HG03520 (cell line): Measurements from ENCODE around the gene DPH2.

Source experiments
- ATAC-seq: cut with Tn5 transposase; IDR thresholded peaks from one replicate; pipeline ENCODE4 v1.9.1; 2021; ENCODE audit warnings: mild to moderate bottlenecking, moderate library complexity; ENCODE audit not compliant: unreplicated experiment

The DPH2 gene

DNA sequence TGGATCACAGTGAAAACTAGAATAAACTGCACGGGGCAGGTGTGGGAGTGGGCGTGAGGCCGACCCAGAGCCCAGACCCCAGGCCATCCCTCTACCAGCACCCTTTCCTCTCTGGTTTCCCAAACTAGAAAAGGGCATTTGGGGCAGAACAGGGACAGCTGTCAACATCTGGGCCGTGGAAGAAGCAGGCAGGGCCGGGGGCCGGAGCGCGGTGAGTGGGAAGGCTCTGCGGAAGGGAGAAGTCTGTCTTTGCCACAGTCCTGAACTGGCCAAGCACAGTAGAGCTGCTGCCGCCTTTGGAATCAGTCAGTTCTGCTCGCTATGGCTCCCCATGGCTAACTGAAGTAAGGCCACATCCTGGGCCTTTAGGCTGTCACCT lies 28.2 kb downstream of the DPH2 start:
- ATAC-seq: no peak

DNA sequence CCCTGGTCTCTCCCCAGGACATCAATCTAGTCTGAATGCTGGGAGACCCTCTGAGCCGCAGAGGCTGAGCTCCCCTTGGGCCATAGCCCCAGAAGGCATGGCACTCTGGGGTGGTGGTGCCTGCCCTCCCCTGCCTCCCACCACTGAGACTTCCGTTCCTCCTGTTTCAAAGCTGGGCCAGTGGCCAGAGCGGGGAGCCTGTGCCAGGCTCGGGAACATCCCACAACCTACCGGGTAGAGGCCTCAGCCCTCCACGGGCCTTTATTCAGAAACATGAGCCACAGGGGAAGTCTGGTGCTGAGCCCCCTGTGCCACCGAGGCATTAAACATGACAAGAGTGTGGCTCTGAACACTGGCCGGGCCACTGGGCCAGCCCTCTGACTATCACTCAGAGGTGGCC lies 29.6 kb downstream of the DPH2 start:
- no peak for ATAC-seq

- no peak for ATAC-seq
Observed at GRCh38 chr1:44000122-44000665, 30.4 kb downstream of the DPH2 start.

GRCh38 chr1:44002165-44002564 lies 32.4 kb downstream of the DPH2 start:
- ATAC-seq: no peak

GRCh38 chr1:44002606-44003157 lies 32.9 kb downstream of the DPH2 start:
- ATAC-seq: no peak

GRCh38 chr1:44008259-44008658 lies 38.4 kb downstream of the DPH2 start:
- no peak for ATAC-seq

- ATAC-seq: no peak
Observed at GRCh38 chr1:44010935-44011471, 41.2 kb downstream of the DPH2 start.

DNA sequence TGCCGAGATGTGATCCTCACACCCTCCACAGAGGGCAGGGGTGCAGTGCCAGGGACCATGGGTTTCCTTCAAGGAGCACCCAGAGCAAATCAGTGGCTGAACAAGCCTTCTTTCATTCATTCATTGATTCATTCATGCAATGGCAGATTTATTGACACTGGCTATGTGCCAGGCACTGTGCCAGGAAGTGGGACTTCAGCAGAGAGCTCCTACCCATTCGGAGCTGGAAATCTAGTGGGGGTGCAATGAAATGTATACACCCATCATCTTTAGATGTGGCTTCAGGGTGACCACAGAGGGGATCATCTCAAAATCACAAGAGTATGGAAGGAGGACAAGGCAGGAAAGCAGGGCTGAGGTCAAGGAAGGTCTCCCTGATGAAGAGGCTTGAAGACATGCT lies 42.6 kb downstream of the DPH2 start:
- no peak for ATAC-seq

GRCh38 chr1:44012941-44013609 lies 43.3 kb downstream of the DPH2 start:
- ATAC-seq: no peak

DNA sequence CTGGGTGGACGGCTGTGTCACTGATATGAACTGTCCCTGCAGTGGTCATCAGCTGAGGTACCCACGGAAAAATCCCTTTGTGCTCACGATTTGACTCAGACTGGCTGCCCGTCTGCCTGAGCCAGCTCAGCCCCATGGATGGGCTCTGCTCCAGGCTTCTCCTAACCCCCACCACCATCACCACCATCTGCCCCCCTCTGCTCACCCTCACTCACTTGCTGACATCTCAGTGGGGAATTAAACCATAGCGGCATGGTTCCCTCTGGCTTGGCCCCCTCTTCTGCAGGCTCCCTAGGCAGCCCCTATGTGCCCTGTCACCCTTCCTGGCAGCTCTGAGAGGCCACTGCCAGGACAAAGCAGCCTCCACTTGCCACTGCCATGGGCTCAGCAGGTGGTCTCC lies 44.1 kb downstream of the DPH2 start:
- ATAC-seq: no peak

GRCh38 chr1:44014365-44015104 lies 44.7 kb downstream of the DPH2 start:
- no peak for ATAC-seq

DNA sequence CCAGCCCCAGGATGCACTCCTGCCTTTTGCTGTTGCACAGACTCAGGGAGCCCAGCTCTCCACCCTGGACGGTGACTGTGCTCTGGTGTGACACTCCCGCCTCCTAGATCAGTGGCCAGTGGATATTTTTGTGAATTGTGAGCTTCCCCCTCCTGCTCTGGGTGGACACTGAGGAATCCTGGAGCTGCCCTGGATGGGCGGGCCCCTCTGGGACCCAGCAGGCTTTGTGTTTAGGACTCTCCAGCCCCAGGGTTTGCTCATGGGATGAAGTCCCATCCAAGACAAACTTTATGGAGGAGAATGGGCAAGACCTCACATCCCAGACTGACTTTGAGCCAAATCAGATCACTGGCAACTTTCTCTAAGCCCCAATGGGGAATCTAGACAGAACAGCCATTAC lies 45.4 kb downstream of the DPH2 start:
- ATAC-seq: no peak

DNA sequence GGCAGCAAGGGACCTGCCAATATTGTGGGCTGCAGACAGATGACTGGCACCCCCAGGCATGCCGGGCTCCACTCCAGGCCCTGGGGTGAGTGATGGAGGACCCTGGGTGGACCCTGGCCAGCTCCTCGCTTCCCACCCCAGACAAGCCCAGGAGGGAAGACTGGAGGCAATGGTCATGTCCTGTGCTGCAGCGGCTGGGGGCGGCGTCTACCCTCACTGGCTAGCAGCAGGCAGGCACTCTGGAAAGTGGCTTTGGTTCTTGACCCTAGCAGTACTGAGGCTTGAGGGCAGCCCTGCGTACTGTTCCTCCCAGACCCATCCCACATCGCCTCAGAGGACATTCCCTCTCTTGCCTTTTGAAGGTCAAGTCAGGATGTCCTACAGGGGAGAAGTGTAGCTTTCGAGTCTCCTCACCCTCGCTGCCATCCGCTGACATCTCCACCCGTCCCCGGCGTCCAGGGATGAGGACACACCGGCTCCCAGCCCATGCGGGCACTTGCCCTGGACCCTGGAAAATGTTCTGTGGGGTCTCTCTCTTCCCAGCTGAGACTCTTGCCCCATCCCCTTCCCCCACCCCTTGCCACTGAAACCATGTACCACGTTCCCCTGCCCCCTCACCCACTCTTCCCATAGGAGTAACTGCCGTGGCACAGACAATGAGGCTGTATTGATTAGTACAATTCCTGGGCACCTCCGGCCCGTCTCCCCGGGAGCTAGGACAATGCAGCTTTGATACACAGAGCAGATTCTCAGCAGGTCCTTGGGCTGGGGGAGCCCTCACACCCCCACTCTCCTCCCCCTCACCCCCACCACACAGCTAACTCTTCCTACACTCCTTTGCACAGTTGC lies 46.5 kb downstream of the DPH2 start:
- ATAC-seq: no peak

DNA sequence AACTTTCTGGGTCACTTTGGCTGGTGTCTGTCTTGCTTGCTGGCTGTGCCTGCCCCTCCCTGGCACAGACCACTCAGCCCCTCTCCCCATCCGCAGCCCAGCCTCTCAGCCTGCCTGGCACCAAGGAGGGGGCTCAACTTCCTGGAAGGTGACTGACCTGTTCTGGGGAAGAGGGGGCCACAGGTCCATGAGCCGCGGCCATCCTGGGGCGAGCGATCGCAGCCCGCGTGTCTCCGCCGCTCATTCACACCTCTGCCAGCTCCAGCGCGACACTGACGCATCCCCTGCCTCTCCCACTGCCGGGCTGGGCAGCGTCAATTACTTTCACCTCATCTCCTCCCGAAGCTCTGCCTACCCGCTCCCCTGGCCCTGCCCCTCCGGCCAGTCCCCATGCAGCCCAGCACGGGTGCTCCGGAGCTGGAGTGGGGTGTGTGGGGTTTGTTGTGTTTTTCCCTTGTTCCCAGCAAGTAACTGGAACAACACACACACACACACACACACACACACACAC lies 47.1 kb downstream of the DPH2 start:
- ATAC-seq: no peak

GRCh38 chr1:44019466-44019948 lies 49.7 kb downstream of the DPH2 start:
- ATAC-seq: no peak

DNA sequence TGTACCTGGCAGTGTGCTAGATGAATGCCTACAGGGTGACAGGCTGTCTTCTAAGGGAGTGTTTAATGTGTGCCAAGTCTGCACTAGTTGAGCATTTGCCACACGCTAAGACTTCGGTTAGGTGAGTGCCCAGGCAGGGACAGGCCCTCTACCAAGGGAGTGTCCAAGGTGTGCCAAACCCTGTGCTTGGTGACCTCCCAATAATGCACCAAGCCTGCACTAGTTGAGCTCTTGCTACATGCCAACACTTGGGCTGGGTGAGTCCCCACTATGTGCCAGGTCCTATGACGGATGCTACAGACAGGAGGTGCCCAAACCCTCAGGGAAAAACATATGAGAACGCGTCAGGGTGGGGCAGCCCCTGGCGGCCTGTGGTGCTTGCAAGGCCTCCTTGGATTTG lies 50.7 kb downstream of the DPH2 start:
- no peak for ATAC-seq

GRCh38 chr1:44021156-44021555 lies 51.3 kb downstream of the DPH2 start:
- ATAC-seq: no peak

GRCh38 chr1:44021581-44022321 lies 51.9 kb downstream of the DPH2 start:
- no peak for ATAC-seq
